Measurements from ENCODE around the gene NLRP3.
A peak's percentile ranks its signal among the peaks of the same experiment; 100 is the strongest.
"Not testable (repeated sequence)": the region's sequence is repeated elsewhere in the genome, so short reads cannot be mapped to it uniquely, and the experiment has no call there.

Gene NLRP3

DNA sequence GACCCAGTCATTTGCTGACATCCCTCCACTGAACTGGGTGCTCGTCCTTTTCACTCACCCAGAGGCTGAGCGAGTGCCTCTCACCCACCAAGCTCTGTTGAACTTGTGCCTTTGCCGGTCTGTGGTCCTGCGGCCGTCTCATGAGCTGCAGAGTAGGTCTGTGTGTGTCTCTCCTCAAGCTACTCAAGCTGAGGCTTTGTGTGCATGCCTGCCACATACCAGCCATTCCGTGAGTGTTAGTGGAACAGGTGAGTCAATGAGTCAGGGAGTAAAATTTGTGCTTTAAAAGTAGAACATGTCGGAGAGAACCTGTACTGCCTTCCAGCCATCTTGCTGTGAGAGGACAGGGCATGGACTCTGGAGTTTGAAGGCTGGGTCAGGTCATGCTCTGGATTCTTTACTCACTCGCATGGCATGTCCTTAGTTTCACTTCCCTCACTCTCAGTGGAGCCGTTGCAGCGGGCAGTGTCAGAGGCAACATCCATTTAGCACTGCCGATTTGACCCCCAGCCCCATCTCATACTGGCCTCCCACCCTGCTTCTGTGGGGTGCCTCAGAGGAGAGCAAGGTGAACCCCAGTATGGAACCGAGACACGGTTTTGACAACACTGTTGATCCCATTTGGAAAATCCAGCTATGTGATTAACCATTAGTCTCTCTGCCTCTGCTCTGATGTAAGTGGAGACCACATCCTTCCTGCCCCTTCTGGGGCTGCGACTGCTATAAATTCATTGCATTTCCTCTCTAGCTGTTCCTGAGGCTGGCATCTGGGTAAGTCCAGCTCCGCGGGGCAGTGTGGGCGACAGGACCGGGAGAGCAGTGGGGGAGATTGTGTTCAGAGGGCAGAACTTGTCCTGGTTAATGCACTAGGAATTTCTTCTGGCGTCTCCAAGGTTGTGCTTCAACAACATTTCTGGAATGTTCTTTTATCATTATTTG is at the start of gene NLRP3:
Gene NLRP3 (plus strand): TSS at position 751 of the 939 bp plus-strand sequence. CDS start 2,628 bp downstream, outside the sequence.
- peak in 13 of 56 donors; percentile 8 to 49 (median 27) for DNase-seq

DNA sequence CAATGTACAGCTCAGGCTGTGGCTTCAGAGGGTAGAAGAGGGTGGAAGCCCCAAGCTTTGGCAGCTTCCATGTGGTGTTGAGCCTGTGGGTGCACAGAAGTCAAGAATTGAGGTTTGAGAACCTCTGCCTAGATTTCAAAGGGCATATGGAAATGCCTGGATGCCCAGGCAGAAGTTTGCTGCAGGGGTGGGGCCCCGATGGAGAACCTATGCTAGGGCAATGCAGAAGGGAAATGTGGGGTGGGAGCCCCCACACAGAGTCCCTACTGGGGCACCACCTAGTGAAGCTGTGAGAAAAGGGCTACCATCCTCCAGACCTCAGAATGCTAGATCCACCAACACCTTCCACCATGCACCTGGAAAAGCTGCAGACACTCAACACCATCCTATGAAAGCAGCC is 49.6 kb upstream of the NLRP3 start:
- not testable (repeated sequence) for DNase-seq

DNA sequence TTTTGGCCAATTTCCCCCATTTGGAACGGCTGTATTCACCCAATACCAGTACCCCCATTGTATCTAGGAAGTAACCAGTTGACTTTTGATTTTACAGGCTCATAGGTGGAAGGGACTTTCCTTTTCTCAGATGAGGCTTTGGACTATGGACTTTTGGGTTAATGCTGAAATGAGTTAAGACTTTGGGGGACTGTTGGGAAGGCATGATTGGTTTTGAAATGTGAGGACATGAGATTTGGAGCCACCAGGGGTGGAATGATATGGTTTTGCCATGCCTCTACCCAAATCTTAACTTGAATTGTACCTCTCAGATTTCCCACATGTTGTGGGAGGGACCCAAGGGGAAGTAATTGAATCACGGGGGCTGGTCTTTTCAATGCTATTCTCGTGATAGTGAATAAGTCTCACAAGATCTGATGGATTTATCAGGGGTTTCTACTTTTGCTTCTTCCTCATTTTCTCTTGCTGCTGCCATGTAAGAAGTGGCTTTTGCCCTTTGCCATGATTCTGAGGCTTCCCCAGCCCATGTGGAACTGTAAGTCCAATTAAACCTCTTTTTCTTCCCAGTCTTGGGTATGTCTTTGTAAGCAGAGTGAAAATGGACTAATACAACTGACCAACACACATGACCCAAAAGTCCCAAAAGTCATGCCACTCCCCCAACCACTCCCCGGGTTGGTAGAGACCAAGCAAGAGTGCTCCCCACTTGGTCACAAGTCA is 48.9 kb upstream of the NLRP3 start:
- no peak for DNase-seq

DNA sequence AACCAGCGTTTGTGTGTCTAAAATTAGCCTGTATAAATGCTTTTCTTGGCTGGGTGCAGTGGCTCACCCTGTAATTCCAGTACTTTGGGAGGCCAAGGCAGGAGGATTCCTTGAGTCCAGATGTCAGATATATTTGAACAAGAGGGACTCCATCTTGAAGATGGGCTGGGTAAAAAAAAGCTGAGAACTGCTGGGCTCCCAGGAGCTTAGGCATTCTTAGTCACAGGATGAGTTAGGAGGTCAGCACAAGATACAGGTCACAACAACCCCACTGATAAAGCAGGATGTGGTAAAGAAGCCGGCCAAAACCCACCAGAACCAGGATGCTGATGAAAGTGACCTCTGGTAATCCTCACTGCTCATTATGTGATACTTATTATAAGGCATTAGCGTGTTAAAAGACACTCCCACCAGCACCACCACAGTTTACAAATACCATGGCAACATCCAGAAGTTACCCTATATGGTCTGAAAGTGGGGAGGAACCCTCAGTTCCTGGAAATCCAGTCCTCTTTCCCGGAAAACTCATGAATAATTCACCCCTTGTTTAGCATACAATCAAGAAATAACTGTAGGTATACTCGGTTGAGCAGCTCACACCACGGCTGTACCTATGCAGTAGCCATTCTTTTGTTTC is 48.1 kb upstream of the NLRP3 start:
- DNase-seq = no peak

DNA sequence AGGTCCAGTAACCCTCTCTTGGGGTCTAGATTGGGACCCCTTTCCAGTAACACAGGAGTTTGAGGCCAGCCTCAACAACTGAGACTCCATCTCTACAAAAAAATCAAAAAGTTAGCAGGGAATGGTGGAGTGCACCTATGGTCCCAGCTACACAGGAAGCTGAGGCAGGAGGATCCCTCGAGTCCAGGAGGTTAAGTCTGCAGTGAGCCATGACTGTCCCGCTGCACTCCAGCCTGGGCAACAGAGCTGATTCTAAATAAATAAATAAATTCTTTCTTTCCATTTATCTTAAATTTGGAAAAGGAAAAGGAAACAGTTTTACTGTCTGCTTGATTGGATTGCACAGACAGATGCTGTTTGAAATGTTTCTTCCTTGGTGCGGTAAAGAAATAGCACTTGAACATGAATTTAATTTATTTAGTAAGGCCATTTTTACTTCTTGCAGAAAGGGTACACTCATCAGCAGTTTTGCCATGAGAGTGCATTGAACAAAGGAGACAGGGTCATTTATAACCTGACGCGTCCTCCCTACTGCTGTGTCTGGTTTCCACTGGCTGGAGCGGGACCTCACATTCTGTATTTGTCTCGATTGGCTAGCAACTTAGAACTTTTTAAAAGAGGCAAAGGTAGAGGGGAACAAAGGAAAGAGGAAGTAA is 47.4 kb upstream of the NLRP3 start:
- no peak for DNase-seq

DNA sequence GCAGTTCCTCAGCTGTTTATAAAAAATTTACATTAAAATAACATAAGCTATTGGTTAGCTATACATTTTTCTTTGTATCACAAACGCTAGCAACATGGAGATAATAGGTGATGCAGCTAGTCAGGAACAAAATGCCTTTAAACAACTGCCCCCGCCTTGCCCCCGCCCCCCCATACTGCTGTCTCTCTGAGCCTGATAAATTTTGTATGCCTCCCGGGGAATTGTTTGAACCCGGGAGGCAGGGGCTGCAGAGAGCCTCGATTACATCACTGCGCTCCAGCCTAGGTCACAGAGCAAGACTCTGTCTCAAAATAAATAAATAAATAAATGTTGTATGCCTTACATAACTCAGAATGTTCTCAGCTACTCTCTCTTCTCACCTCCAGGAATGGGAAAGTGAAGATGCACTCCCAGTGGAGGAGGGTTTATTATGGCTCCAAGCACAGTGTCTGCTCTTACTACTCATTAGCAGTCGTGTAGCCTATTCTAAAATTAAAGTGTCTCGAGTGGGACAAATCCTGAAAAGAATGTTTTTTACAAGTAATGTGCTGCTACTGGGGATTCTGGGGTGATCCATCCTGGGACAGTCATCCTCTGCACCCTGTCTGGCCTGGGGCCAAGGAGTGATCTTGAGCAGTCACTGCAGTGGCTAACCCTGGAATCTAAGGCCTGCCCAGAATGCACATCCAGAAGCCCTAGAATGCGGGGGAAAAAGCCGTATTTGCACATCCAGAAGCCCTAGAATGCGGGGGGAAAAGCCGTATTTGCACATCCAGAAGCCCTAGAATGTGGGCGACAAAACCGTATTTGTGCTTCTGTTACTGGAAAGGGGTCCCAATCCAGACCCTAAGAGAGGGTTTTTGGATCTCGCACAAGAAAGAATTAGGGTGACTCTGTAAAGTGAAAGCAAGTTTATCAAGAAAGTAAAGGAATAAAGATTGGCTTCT is 44.9 kb upstream of the NLRP3 start:
- DNase-seq = peak in 6 of 56 donors; percentile 6 to 51 (median 21)

DNA sequence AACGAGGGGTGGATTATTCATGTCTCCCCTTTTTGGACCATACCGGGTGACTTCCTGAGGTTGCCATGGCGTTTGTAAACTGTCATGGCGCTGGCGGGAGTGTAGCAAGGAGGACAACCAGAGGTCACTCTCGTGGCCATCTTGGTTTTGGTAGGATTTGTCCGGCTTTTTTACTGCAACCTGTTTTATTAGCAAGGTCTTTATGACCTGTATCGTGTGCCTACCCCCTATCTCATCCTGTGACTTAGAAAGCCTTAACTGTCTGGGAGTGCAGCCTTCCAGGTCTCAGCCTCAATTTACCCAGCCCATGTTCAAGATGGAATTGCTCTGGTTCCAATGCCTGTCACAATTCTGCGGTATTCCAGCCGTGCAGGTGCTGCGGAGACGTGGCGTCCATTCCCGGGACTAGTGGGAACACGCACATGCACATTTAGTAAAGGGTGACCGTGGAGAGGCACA is 44.1 kb upstream of the NLRP3 start:
- no peak for DNase-seq

DNA sequence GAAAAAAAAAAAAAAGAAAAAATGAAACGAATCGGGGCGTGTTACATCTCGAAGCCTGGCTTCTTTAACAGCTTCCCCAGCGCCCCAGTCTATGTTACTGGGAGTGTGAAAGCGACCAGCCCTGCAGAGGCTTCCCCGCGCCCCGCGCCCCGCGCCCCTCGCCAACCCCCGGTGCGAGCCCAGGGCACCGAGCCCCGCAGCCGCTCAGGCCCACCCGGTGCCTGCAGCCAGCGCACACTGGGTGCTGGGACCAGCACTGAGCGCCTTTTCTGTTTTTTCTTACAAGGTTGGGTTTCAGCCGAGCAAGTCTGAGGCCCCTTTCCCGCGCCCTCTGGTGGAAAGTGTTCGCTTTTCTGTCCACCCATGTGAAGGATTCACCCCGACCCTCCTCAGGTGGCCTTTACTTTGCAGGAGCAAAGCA is 42.2 kb upstream of the NLRP3 start:
- peak in 9 of 56 donors; percentile 5 to 30 (median 10) for DNase-seq

DNA sequence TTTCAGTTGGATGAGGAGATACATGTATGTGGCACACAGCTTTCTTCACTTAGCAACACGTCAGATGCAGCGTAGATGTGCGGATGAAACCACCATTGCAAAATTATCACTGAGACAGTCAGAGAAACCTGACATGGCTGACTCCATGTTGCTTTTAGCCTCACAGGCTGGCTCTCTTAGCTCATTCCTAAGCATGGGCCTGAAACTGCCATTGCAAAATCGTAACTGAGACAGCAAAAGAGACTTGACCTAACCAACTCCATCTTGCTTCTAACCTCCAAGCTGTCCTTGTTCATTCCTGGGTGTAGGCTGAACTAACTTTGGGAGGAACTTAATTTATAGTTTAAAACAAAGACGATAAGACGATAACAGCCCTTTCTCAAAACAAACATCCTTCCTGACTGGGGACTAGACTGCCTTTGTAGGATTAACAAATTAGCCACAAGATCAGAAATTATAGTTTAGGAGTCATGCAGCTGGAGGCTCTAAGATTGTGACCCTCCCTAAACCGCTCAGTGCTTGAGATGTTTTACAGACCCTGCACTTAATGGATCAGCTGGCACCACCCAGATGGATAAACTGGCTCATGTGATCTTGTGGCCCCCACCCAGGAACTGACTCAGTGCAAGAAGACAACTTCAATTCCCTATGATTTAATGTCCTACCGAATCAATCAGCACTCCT is 41.2 kb upstream of the NLRP3 start:
- not testable (repeated sequence) for DNase-seq

DNA sequence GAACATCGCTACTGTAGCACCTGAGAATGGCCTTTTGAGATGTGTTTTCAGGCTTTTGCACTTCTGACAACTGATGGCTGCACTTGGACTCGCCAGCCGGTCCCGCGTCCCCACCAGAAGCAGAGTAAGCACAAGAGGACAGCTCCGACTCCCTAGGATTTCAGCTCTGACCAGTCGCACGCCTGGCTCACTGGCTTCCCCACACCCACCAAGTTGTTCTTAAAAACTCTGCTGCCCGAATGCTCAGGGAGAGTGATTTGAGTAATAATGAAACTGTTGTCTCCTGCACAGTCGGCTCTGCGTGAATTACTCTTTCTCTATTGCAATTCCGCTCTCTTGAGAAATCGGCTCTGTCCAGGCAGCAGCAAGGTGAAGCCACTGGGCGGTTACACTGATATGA is 40.2 kb upstream of the NLRP3 start:
- DNase-seq = no peak

DNA sequence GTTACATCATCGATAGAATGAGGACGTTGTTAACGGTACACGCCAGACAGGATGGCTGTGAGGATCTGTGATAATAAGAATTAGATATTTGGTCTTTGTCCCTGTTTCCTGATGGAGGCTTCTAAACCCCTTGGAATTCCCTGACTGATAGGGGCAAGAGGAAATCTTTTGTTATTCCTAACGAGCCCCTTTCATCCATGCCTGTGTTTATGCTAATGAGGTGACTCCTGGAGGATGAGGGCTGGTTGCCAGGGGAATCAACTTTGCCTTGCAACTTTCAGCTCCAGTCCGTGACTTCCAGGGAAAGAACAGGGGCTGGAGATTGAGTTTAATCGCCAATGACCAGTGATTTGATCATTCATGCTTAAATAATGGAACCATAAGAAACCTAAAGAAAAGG is 39.3 kb upstream of the NLRP3 start:
- DNase-seq = no peak

DNA sequence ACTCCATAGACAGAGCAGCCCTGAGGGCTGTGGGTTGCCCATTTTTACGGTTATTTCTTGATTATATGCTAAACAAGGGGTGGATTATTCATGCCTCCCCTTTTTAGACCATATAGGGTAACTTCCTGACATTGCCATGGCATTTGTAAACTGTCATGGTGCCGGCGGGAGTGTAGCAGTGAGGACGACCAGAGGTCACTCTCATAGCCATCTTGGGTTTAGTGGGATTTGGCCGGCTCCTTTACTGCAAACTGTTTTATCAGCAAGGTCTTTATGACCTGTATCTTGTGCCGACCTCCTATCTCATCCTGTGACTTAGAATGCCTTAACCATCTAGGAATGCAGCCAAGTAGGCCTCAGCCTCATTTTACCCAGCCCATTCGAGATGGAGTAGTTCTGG is 38.3 kb upstream of the NLRP3 start:
- not testable (repeated sequence) for DNase-seq

DNA sequence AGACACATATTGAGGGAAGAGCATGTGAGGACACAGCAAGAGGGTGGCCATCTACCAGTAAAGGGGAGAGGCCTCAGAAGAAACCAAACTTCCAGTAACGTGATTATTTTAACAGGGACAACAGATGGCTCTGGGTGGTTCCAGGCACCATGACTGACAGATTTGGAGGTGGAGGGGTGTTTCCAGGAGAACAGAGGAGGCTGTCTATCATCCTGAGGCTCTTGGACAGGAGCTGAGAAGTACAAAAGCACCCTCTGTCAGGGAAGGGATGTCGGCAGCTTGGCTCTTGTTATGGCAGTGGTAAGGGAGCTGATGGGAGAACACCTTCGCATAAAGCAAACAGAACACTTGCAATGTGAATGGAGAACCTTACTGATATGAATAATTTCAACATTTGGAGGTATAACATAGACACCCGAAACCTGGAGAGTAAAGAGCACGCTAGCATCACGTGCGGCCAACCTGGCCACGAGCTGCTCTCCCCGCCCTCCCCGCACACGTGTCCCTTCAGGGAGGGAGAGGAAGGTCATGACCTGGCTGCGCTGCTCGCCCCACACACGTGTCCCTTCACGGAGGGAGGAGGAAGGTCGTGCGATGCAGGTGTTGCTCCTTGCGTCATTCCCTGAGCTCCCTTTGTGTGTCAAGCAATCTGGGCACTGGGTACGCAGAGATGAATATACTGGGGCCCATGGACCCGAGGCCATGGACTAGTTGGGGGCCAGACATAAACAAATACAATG is 37.5 kb upstream of the NLRP3 start:
- no peak for DNase-seq

DNA sequence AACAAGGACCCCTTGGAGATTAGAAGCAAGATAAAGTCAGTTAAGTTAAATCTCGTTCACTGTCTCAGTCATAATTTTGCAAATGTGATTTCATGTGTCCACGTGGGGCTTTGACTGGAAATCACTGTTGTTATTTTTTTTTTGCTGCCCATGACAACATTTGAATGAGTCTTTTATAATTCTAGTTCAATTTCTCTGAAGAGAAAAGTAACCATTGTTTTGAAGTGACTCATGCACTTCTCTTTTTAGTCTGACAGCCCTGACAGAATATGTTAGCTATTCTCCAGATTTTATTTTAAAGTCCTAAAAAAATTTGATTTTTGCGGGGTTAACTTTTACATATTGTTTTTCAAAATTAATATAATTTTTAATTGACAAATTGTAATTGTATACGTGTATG is 30.7 kb upstream of the NLRP3 start:
- no peak for DNase-seq

DNA sequence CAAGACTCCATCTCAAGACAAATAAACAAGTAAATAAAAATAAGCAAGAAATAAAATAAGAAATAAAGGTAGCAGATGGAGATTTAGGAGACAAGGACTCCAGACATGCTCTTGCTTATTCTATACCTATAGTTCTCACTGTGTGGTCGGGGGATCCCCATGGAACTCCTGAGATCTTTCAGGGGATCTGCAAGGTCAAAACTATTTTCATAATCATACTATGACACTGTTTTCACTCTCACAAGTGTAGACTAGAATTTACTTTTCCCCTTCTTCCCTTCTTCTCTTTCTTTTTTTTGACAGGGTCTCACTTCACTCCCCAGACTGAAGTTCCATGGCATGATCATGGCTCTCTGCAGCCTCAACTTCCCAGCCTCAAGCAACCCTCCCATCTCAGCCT is 29.8 kb upstream of the NLRP3 start:
- no peak for DNase-seq

DNA sequence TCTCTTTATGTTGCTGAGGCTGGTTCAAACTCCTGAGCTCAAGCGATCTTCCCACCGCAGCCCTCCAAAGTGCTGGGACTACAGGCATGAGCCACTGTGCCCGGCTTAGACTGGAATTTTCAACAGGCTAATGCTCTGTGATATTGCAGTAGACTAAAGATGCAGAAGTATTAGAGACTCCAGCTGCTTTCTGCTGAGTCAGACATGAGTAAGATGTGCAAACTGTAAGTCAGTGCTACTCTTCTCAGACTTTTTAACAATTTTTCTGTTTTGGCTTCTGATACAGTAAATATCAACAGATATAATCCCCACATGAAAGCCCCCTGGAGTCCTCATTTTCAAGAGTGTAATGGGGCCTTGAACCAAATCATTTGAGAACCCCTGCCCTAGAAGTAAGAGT is 29.3 kb upstream of the NLRP3 start:
- DNase-seq = peak in 1 of 56 donors; percentile 3

DNA sequence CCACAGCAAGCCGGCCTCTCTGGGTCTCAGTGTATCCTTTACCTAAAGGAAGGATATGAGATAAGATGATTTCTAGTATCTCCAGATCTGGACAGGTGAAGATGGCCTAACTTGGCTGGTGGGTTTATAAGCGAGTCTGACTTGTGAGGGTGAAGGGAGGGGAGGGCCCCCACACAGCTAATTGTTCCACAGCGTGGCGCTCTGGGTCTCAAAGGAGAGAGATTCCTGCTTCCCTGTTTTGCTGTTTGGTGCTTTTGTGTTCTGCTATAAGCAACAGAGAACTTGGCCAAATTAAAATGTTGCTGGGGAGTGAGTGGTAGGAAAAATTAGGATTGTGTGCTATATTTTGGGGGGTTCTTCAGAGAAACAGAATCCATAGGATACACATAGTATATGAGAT is 28.9 kb upstream of the NLRP3 start:
- DNase-seq = peak in 9 of 56 donors; percentile 4 to 31 (median 18)

DNA sequence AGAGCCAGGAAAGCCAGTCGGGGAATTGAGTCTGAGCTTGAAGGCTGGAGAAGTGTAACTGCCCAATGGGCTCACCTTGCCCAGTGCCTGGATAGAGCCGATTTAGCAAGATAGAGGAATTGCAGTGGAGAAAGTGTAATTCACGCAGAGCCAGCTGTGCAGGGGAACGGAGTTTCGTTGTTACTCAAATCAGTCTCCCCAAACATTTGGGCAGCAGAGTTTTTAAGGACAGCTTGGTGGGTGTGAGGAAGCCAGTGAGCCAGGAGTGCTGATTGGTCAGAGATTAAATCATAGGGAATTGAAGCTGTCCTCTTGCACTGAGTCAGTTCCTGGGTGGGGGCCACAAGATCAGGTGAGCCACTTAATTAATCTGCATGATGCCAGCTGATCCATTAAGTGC is 28.4 kb upstream of the NLRP3 start:
- no peak for DNase-seq
